Natural killer cell treated with Interleukin-12 subunit alpha and Interleukin-12 subunit beta and Interleukin-15 and Interleukin-18, amount 100 ng/mL, for 72 hours (primary cell): ENCODE measurements around the gene HMCES. TPM values are rescaled to one million over a fixed set of nuclear protein-coding genes. Genes with fewer than 3 reads are reported as not detected.
"Not testable (repeated sequence)": the region's sequence is repeated elsewhere in the genome, so short reads cannot be mapped to it uniquely, and the experiment has no call there.

Source experiments
- ATAC-seq, 2 donors: fragments of 150-1000 bp; cut with Tn5 transposase in 1 of 2; sonication (Bioruptor Pico), chemical (Tn5 transposase) in 1 of 2; 2 replicates each; pipeline ENCODE4 v1.10.0; 2021
- DNase-seq: peaks from one replicate; pipeline ENCODE4 v3.0.0; 2022; ENCODE audit warnings: low spot score
- H3K27ac Mint-ChIP-seq, 2 donors: 1 replicate in 1 of 2; 2 replicates in 1 of 2; pipeline ENCODE4 v1.8.0; 2022; ENCODE audit warnings: mixed read lengths in 2 of 2, mild to moderate bottlenecking in 1 of 2, moderate library complexity in 1 of 2
- H3K27me3 Mint-ChIP-seq, 2 donors: 1 replicate in 1 of 2; 2 replicates in 1 of 2; pipeline ENCODE4 v1.8.0; 2022; ENCODE audit warnings: mixed read lengths in 2 of 2
- H3K36me3 Mint-ChIP-seq: one replicate; pipeline ENCODE4 v1.8.0; 2022; ENCODE audit warnings: mixed read lengths
- H3K4me1 Mint-ChIP-seq, 2 donors: 1 replicate in 1 of 2; 2 replicates in 1 of 2; pipeline ENCODE4 v1.8.0; 2022; ENCODE audit warnings: low read depth in 2 of 2, mixed read lengths in 2 of 2, mild to moderate bottlenecking in 1 of 2
- H3K4me3 Mint-ChIP-seq: one replicate; pipeline ENCODE4 v1.8.0; 2022; ENCODE audit warnings: mixed read lengths
- H3K9me3 Mint-ChIP-seq: 2 replicates; pipeline ENCODE4 v1.8.0; 2022; ENCODE audit warnings: mixed read lengths
- total RNA-seq, 2 donors: library from RNA; stranded (reverse); gene quantifications; one replicate each; pipeline ENCODE4 v1.2.3, GENCODE V29; 2022

Gene HMCES
- total RNA-seq, 2 donors from 2014 or later, result 49.2 to 52.5 TPM

GRCh38 chr3:129345281-129345680 lies 66.6 kb downstream of the HMCES start:
- Mint-ChIP-seq H3K36me3 (no peaks in the 10 kb centered on the region), H3K9me3 (no peaks in the 10 kb centered on the region), H3K27ac (no peak overlapping the region), H3K4me1 (peaks cover 0 to 8% of the 10 kb centered on the region in 2 donors), H3K27me3 (peaks cover 14 to 30% of the 10 kb centered on the region in 2 donors), H3K4me3 (no peak overlapping the region)
- DNase-seq (no peak), ATAC-seq (no peak)

- Mint-ChIP-seq H3K36me3 (no peaks in the 10 kb centered on the region), H3K4me3 (no peak overlapping the region), H3K9me3 (no peaks in the 10 kb centered on the region), H3K27me3 (peaks cover 14 to 30% of the 10 kb centered on the region in 2 donors), H3K4me1 (peaks cover 0 to 8% of the 10 kb centered on the region in 2 donors), H3K27ac (no peak overlapping the region)
- ATAC-seq (no peak), DNase-seq (no peak)
Observed at GRCh38 chr3:129345971-129346370, 67.3 kb downstream of the HMCES start.

- no peaks in the 10 kb centered on the region for H3K9me3 Mint-ChIP-seq
- H3K4me1 Mint-ChIP-seq, result peaks cover 0 to 8% of the 10 kb centered on the region in 2 donors
- H3K27ac Mint-ChIP-seq, result no peak overlapping the region
- DNase-seq, result no peak
- no peak for ATAC-seq
- no peaks in the 10 kb centered on the region for H3K36me3 Mint-ChIP-seq
- no peak overlapping the region for H3K4me3 Mint-ChIP-seq
- peaks cover 14 to 28% of the 10 kb centered on the region in 2 donors for H3K27me3 Mint-ChIP-seq
Observed at GRCh38 chr3:129346695-129347457, 68.2 kb downstream of the HMCES start.

- ATAC-seq, result no peak
- no peak overlapping the region for H3K27ac Mint-ChIP-seq
- H3K9me3 Mint-ChIP-seq, result no peaks in the 10 kb centered on the region
- no peak overlapping the region for H3K4me3 Mint-ChIP-seq
- peaks cover 14 to 22% of the 10 kb centered on the region in 2 donors for H3K27me3 Mint-ChIP-seq
- no peak for DNase-seq
- H3K4me1 Mint-ChIP-seq, result peaks cover 0 to 8% of the 10 kb centered on the region in 2 donors
- H3K36me3 Mint-ChIP-seq, result no peaks in the 10 kb centered on the region
Observed at GRCh38 chr3:129347458-129347845, 68.8 kb downstream of the HMCES start.

- no peak for ATAC-seq
- peaks cover 8 to 12% of the 10 kb centered on the region in 2 donors for H3K27me3 Mint-ChIP-seq
- no peaks in the 10 kb centered on the region for H3K36me3 Mint-ChIP-seq
- no peaks in the 10 kb centered on the region for H3K9me3 Mint-ChIP-seq
- no peak for DNase-seq
- H3K27ac Mint-ChIP-seq, result no peak overlapping the region
- no peak overlapping the region for H3K4me3 Mint-ChIP-seq
- H3K4me1 Mint-ChIP-seq, result peaks cover 0 to 3% of the 10 kb centered on the region in 2 donors
Observed at GRCh38 chr3:129348734-129349133, 70.1 kb downstream of the HMCES start.

- not testable (repeated sequence) for H3K4me1 Mint-ChIP-seq, ATAC-seq, H3K27ac Mint-ChIP-seq, H3K36me3 Mint-ChIP-seq, DNase-seq, H3K4me3 Mint-ChIP-seq, H3K9me3 Mint-ChIP-seq
- H3K27me3 Mint-ChIP-seq, result peaks cover 8 to 12% of the 10 kb centered on the region in 2 donors
Observed at GRCh38 chr3:129349169-129349568, 70.5 kb downstream of the HMCES start.

- Mint-ChIP-seq H3K4me3 (no peak overlapping the region), H3K27ac (no peak overlapping the region), H3K36me3 (no peaks in the 10 kb centered on the region), H3K9me3 (no peaks in the 10 kb centered on the region), H3K4me1 (peaks cover 0 to under 1% of the 10 kb centered on the region in 2 donors), H3K27me3 (peaks cover 7 to 12% of the 10 kb centered on the region in 2 donors)
- no peak for ATAC-seq
- no peak for DNase-seq
Observed at GRCh38 chr3:129349791-129350190, 71.1 kb downstream of the HMCES start.

GRCh38 chr3:129352045-129352444 lies 73.4 kb downstream of the HMCES start:
- DNase-seq (no peak), ATAC-seq (no peak)
- H3K4me3 Mint-ChIP-seq, result no peak overlapping the region
- H3K4me1 Mint-ChIP-seq, result no peaks in the 10 kb centered on the region
- H3K27me3 Mint-ChIP-seq, result peaks cover 0 to 2% of the 10 kb centered on the region in 2 donors
- H3K27ac Mint-ChIP-seq, result no peak overlapping the region
- H3K9me3 Mint-ChIP-seq, result no peaks in the 10 kb centered on the region
- H3K36me3 Mint-ChIP-seq, result no peaks in the 10 kb centered on the region

- Mint-ChIP-seq H3K4me1 (no peaks in the 10 kb centered on the region), H3K27ac (no peak overlapping the region), H3K36me3 (no peaks in the 10 kb centered on the region), H3K9me3 (no peaks in the 10 kb centered on the region), H3K27me3 (peaks cover 0 to 2% of the 10 kb centered on the region in 2 donors), H3K4me3 (no peak overlapping the region)
- ATAC-seq (no peak), DNase-seq (no peak)
Observed at GRCh38 chr3:129352650-129353588, 74.2 kb downstream of the HMCES start.

- DNase-seq (no peak), ATAC-seq (no peak)
- peaks cover 0 to 2% of the 10 kb centered on the region in 2 donors for H3K27me3 Mint-ChIP-seq
- H3K36me3 Mint-ChIP-seq, result no peaks in the 10 kb centered on the region
- no peaks in the 10 kb centered on the region for H3K9me3 Mint-ChIP-seq
- no peak overlapping the region for H3K27ac Mint-ChIP-seq
- H3K4me3 Mint-ChIP-seq, result no peak overlapping the region
- H3K4me1 Mint-ChIP-seq, result no peaks in the 10 kb centered on the region
Observed at GRCh38 chr3:129353589-129353941, 74.9 kb downstream of the HMCES start.

Other genes starting within 250 kb of the HMCES start
- gene GP9, start 218.1 kb upstream of the HMCES start, total RNA-seq, result under 1 TPM in 1 of 2 donors, not detected in 1; 0.45 TPM
- 10 to 100 TPM; 50.7 to 53.9 TPM for gene RAB43, start 157.1 kb upstream of the HMCES start, total RNA-seq
- gene ISY1, start 117.8 kb upstream of the HMCES start, total RNA-seq, result 10 to 100 TPM; 54.7 to 59.7 TPM
- gene CNBP, start 95.0 kb upstream of the HMCES start, total RNA-seq, result 100 to 1,000 TPM; 230 to 268 TPM
- gene COPG1, start 29.3 kb upstream of the HMCES start, total RNA-seq, result 100 to 1,000 TPM; 203 to 236 TPM
- 1 to 10 TPM; 1.0 to 2.3 TPM for gene EFCAB12, start 149.8 kb downstream of the HMCES start, total RNA-seq
- 10 to 100 TPM; 63.6 to 72.6 TPM for gene MBD4, start 161.1 kb downstream of the HMCES start, total RNA-seq
- 10 to 100 TPM; 13.1 to 27.4 TPM for gene IFT122, start 161.4 kb downstream of the HMCES start, total RNA-seq
- gene RHO, start 249.8 kb downstream of the HMCES start, total RNA-seq, result not detected